ENCODE measurements around the gene WDR83. TPM values are rescaled to one million over a fixed set of nuclear protein-coding genes. Genes with fewer than 3 reads are reported as not detected.

WDR83 gene
- total and polyA plus RNA-seq, 2 of the 8 experiments (the other 6 are each of a cell fraction or from before 2014, with no cell fraction given), result 12.6 to 15.3 TPM

DNA sequence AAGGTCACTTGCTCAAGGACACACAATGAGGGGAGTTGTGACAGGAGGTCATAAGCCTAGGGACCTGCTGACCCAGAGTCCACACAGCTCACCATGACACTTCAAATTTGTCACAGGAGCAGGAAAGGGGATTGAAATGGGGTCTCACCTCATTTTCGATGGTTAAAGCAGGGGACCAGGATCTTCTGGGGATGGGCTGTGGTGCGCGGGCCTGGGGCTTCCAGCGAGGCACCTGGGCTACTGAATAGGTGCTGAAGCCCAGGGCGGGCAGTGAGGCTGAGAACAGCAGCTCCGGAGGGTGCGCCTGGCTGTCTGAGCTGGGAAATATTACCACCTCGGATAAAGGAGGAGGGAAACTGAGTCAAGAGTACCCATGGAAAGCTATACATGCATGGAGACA lies 11.1 kb upstream of the WDR83 start:
- peaks cover 0 to 6% (median 3%) of the 10 kb centered on the region in 4 experiments; a peak in 5 of 7 replicates for H3K4me1 ChIP-seq (replicated peaks in 1 of 4; ENCODE audit: control insufficient read depth in 3 of 4, insufficient read depth in 4 of 4, low read length in 3 of 4)
- 92% methylated on average over 8 of the region's 8 CpGs; no CpG with 5 or more reads in 1 of the 2 experiments for WGBS, 2 experiments (ENCODE audit: extremely low coverage in 1 of 2, insufficient coverage in 1 of 2, insufficient read length in 1 of 2, insufficient replicate concordance in 2 of 2, low coverage in 1 of 2, low lambda C conversion rate in 2 of 2, missing lambda C conversion rate in 1 of 2)
- no peak overlapping the region for H3K23ac ChIP-seq (ENCODE audit: insufficient read length)
- H3K9me3 ChIP-seq (ENCODE audit: insufficient read depth in 2 of 2, low read depth in 1 of 2, low read length in 1 of 2), result no peaks in the 10 kb centered on the region
- no peak overlapping the region for H3K9ac ChIP-seq (replicated peaks in 1 of 4; ENCODE audit: extremely low read depth in 1 of 4, low read depth in 3 of 4, low read length in 3 of 4)
- H3K14ac ChIP-seq (ENCODE audit: insufficient read length), result no peak overlapping the region
- H3K4me3 ChIP-seq (ENCODE audit: extremely low read depth in 1 of 4, insufficient read depth in 2 of 4, low read depth in 3 of 4, low read length in 4 of 4), result no peak overlapping the region
- no peak overlapping the region for H3K27ac ChIP-seq (ENCODE audit: low read depth, low read length)
- H2BK120ac ChIP-seq (replicated peaks; ENCODE audit: low read depth, low read length), result no peak overlapping the region
- peaks cover 3 to 26% (median 7%) of the 10 kb centered on the region in 4 experiments; a peak in 6 of 8 replicates for H3K36me3 ChIP-seq (ENCODE audit: control insufficient read depth in 2 of 4, insufficient read depth in 4 of 4, low read length in 3 of 4)
- no peak overlapping the region for H3K4me2 ChIP-seq (ENCODE audit: insufficient read depth in 1 of 2, low read depth in 2 of 2, low read length in 2 of 2)
- no peak overlapping the region for H2BK5ac ChIP-seq (ENCODE audit: low read depth, low read length)
- no peaks in the 10 kb centered on the region for H3K27me3 ChIP-seq (replicated peaks in 1 of 4; ENCODE audit: control insufficient read depth in 3 of 4, extremely low read depth in 1 of 4, insufficient read depth in 3 of 4, low read length in 3 of 4)
- FAIRE-seq (no peak), DNase-seq (ENCODE audit: low read depth in 1 of 2, low spot score in 2 of 2) (no peak)
- H3K4ac ChIP-seq (replicated peaks; ENCODE audit: insufficient read length, low read depth, low read length), result no peak overlapping the region
- H4K20me1 ChIP-seq (replicated peaks in 1 of 2; ENCODE audit: control insufficient read depth in 1 of 2, insufficient read depth in 2 of 2, low read length in 2 of 2), result peaks cover 0 to 3% of the 10 kb centered on the region in 2 experiments
- no peak overlapping the region for H2BK15ac ChIP-seq (ENCODE audit: low read length)
- no peak overlapping the region for H2BK12ac ChIP-seq (ENCODE audit: low read depth, low read length)
- no peak overlapping the region for H3K56ac ChIP-seq (replicated peaks; ENCODE audit: insufficient read length, low read depth, low read length)
- no peaks in the 10 kb centered on the region for H3K79me1 ChIP-seq (ENCODE audit: low read depth, low read length)
- CTCF ChIA-PET (ENCODE audit: partially characterized antibody), result interaction anchor here (0.5 to 1.7 kb wide), 6 partner anchors 9 to 96 kb away, joined by 3 to 10 read pairs (median 4); partner anchors contain the start of gene FBXW9
- H2AK5ac ChIP-seq (ENCODE audit: low read depth, low read length), result no peak overlapping the region
- no peak overlapping the region for H2BK20ac ChIP-seq (ENCODE audit: low read length)
- no peak overlapping the region for H3K18ac ChIP-seq (ENCODE audit: extremely low read depth, low read length)
- no peak overlapping the region for H2AFZ ChIP-seq (ENCODE audit: low read length)
- H3K23me2 ChIP-seq (ENCODE audit: low read depth, low read length), result no peaks in the 10 kb centered on the region
- no peak overlapping the region for H4K5ac ChIP-seq (ENCODE audit: insufficient read length, low read depth, low read length)
- no peak overlapping the region for H4K91ac ChIP-seq (replicated peaks; ENCODE audit: insufficient read length, low read length)
- H4K8ac ChIP-seq (ENCODE audit: extremely low read depth, insufficient read depth, low read length), result no peak overlapping the region
- H3K79me2 ChIP-seq (ENCODE audit: control insufficient read depth in 1 of 2, insufficient read depth in 2 of 2, low read length in 2 of 2), result no peaks in the 10 kb centered on the region
- POLR2A ChIA-PET (ENCODE audit: partially characterized antibody), result interaction anchor here (1.7 kb wide), 1 partner anchor 8 kb away, joined by 4 read pairs; no protein-coding TSS in a partner anchor
- no peak for TF ChIP-seq ZNF274 (IDR thresholded peaks at IDR 0.05; ENCODE audit: borderline replicate concordance, extremely low read depth, low read length)
- no peak for TF ChIP-seq SAP30 (IDR thresholded peaks at IDR 0.05; ENCODE audit: insufficient read depth, insufficient replicate concordance, low read length)
- TF ChIP-seq SIRT6 (IDR thresholded peaks at IDR 0.05; ENCODE audit: low read length), result no peak
- TF ChIP-seq RAD21 (IDR thresholded peaks at IDR 0.05 in 1 of 2, conservative IDR thresholded peaks at IDR 0.05 in 1 of 2; ENCODE audit: low read depth in 2 of 2, low read length in 2 of 2), result no peak
- TF ChIP-seq JUN (IDR thresholded peaks at IDR 0.05; ENCODE audit: low read depth, low read length), result no peak
- TF ChIP-seq PHF8 (conservative IDR thresholded peaks at IDR 0.05; ENCODE audit: low read depth, low read length), result no peak
- TF ChIP-seq, protein P1, sequence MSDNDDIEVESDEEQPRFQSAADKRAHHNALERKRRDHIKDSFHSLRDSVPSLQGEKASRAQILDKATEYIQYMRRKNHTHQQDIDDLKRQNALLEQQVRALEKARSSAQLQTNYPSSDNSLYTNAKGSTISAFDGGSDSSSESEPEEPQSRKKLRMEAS (IDR thresholded peaks at IDR 0.05), result no peak
- no peak for TF ChIP-seq SRF (IDR thresholded peaks at IDR 0.05; ENCODE audit: low read depth, low read length)
- TF ChIP-seq, protein P2, sequence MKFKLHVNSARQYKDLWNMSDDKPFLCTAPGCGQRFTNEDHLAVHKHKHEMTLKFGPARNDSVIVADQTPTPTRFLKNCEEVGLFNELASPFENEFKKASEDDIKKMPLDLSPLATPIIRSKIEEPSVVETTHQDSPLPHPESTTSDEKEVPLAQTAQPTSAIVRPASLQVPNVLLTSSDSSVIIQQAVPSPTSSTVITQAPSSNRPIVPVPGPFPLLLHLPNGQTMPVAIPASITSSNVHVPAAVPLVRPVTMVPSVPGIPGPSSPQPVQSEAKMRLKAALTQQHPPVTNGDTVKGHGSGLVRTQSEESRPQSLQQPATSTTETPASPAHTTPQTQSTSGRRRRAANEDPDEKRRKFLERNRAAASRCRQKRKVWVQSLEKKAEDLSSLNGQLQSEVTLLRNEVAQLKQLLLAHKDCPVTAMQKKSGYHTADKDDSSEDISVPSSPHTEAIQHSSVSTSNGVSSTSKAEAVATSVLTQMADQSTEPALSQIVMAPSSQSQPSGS (IDR thresholded peaks at IDR 0.05; ENCODE audit: low read length), result no peak
- TF ChIP-seq, protein P3, sequence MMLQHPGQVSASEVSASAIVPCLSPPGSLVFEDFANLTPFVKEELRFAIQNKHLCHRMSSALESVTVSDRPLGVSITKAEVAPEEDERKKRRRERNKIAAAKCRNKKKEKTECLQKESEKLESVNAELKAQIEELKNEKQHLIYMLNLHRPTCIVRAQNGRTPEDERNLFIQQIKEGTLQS (IDR thresholded peaks at IDR 0.05; ENCODE audit: insufficient read depth, low read depth, low read length), result no peak

Measured in H1 (cell line).